Mesenchymal stem cell (in vitro differentiated cells and primary cell): ENCODE data around the gene STEAP4.

Experiments used
- DNase-seq: peaks from one replicate; pipeline ENCODE4 v3.0.0-alpha.2; 2013
- H2AFZ ChIP-seq: one replicate; pipeline ENCODE4 v1.6.1; 2013; ENCODE audit warnings: low read depth, mild to moderate bottlenecking, control low read depth, inconsistent platforms, low read length, moderate library complexity
- H2AK5ac ChIP-seq: 2 replicates; pipeline ENCODE4 v1.6.1; 2013; ENCODE audit warnings: low read length, moderate library complexity, mild to moderate bottlenecking, inconsistent platforms; ENCODE audit not compliant: severe bottlenecking
- H2BK120ac ChIP-seq: one replicate; pipeline ENCODE4 v1.6.1; 2013; ENCODE audit warnings: low read depth, mild to moderate bottlenecking, inconsistent platforms, low read length, moderate library complexity
- H2BK12ac ChIP-seq, 2 experiments: one replicate each; pipeline ENCODE4 v1.6.1; 2013; ENCODE audit warnings: inconsistent platforms in 2 of 2, low read length in 2 of 2, mild to moderate bottlenecking in 2 of 2, moderate library complexity in 2 of 2, control low read depth in 1 of 2
- H2BK15ac ChIP-seq: one replicate; pipeline ENCODE4 v1.6.1; 2013; ENCODE audit warnings: mild to moderate bottlenecking, low read depth, inconsistent platforms; ENCODE audit not compliant: poor library complexity, severe bottlenecking
- H2BK5ac ChIP-seq: 2 replicates; pipeline ENCODE4 v1.6.1; 2013; ENCODE audit warnings: low read depth, mild to moderate bottlenecking, low read length, control low read depth, inconsistent platforms; ENCODE audit not compliant: poor library complexity, severe bottlenecking
- H3K14ac ChIP-seq, 2 experiments: one replicate each; pipeline ENCODE4 v1.6.1; 2013; ENCODE audit warnings: inconsistent platforms in 2 of 2, low read length in 2 of 2, control low read depth in 1 of 2, mild to moderate bottlenecking in 1 of 2, moderate library complexity in 1 of 2
- H3K18ac ChIP-seq, 2 experiments: one replicate each; pipeline ENCODE4 v1.6.1; 2013; ENCODE audit warnings: inconsistent platforms in 2 of 2, low read length in 2 of 2, control low read depth in 1 of 2, low read depth in 1 of 2, mild to moderate bottlenecking in 1 of 2
- H3K23ac ChIP-seq, 2 experiments: one replicate each; pipeline ENCODE4 v1.6.1; 2013; ENCODE audit warnings: inconsistent platforms in 2 of 2, low read length in 2 of 2, mild to moderate bottlenecking in 2 of 2, moderate library complexity in 2 of 2, control low read depth in 1 of 2
- H3K27ac ChIP-seq: 2 replicates; pipeline ENCODE4 v1.5.1; 2013; ENCODE audit warnings: mild to moderate bottlenecking, moderate library complexity, low read length, control low read depth, inconsistent platforms; ENCODE audit not compliant: poor library complexity, severe bottlenecking
- H3K27me3 ChIP-seq, 2 experiments: 2 replicates each; pipeline versions ENCODE4 v1.6.1 to v1.7.0; 2013; ENCODE audit warnings: low read length in 2 of 2, mild to moderate bottlenecking in 2 of 2, moderate library complexity in 2 of 2, control low read depth in 1 of 2, inconsistent platforms in 1 of 2; ENCODE audit not compliant: control insufficient read depth in 1 of 2, insufficient read depth in 1 of 2
- H3K36me3 ChIP-seq, 2 experiments: 2 replicates each; pipeline versions ENCODE4 v1.6.1 to v1.7.0; 2013; ENCODE audit warnings: low read length in 2 of 2, control low read depth in 1 of 2, inconsistent platforms in 1 of 2, low read depth in 1 of 2, mild to moderate bottlenecking in 1 of 2; ENCODE audit not compliant: insufficient read depth in 2 of 2, control insufficient read depth in 1 of 2
- H3K4ac ChIP-seq, 2 experiments: one replicate each; pipeline ENCODE4 v1.6.1; 2013; ENCODE audit warnings: inconsistent platforms in 2 of 2, low read length in 2 of 2, mild to moderate bottlenecking in 2 of 2, moderate library complexity in 2 of 2, control low read depth in 1 of 2, low read depth in 1 of 2
- H3K4me1 ChIP-seq: 2 replicates; pipeline ENCODE4 v1.6.1; 2013; ENCODE audit warnings: low read depth, low read length, control low read depth; ENCODE audit not compliant: control insufficient read depth, insufficient read depth
- H3K4me2 ChIP-seq: 2 replicates; pipeline ENCODE4 v1.6.1; 2013; ENCODE audit warnings: low read length, mild to moderate bottlenecking, inconsistent platforms; ENCODE audit not compliant: poor library complexity, severe bottlenecking
- H3K4me3 ChIP-seq, 2 experiments: 2 replicates each; pipeline versions ENCODE4 v1.5.1 to v1.7.0; 2013; ENCODE audit warnings: low read length in 2 of 2, mild to moderate bottlenecking in 2 of 2, control low read depth in 1 of 2, low read depth in 1 of 2; ENCODE audit not compliant: insufficient read depth in 1 of 2
- H3K79me1 ChIP-seq: replicated peaks from 2 replicates; pipeline ENCODE4 v1.6.1; 2013; ENCODE audit warnings: mild to moderate bottlenecking, control low read depth, low read length, inconsistent platforms; ENCODE audit not compliant: poor library complexity, severe bottlenecking
- H3K9ac ChIP-seq: 2 replicates; pipeline ENCODE4 v1.7.0; 2013; ENCODE audit warnings: mild to moderate bottlenecking, low read length, moderate library complexity
- H3K9me3 ChIP-seq: 2 replicates; pipeline ENCODE4 v1.7.0; 2013; ENCODE audit warnings: mild to moderate bottlenecking, low read length; ENCODE audit not compliant: control insufficient read depth
- H4K8ac ChIP-seq: one replicate; pipeline ENCODE4 v1.6.1; 2013; ENCODE audit warnings: inconsistent platforms, mild to moderate bottlenecking, low read length, moderate library complexity
- H4K91ac ChIP-seq: one replicate; pipeline ENCODE4 v1.6.1; 2013; ENCODE audit warnings: mild to moderate bottlenecking, low read length, inconsistent platforms
- WGBS: methylation state at CpG from one replicate; pipeline ENCODE4 v1.1.7; 2013; ENCODE audit warnings: mixed read lengths; 5-methylcytosine and 5-hydroxymethylcytosine counted together

STEAP4 gene

DNA sequence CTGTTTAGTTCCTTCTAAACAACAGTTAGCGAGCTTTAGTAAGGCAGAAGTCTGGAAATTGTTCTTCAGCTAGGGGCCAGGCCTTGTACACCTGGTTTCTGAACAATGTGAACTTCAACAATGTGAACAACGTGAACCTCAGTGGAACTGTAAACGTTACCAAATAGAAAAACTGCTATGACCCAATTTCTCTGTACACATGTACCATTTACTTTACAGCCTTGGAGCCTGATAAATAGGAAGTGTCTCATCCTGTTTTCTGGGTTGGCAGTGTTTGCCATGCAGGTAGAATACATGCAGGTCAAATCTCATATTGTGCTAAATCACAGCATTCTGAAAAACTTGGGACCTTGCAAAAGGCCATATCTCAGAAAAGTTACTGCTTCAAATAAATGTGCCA lies 1.6 kb downstream of the STEAP4 start:
- H3K27me3 ChIP-seq, result peaks cover 0 to 11% of the 10 kb centered on the region in 2 experiments
- H2BK15ac ChIP-seq, result no peak overlapping the region
- H4K8ac ChIP-seq, result no peak overlapping the region
- no peak overlapping the region for H2BK5ac ChIP-seq
- H3K36me3 ChIP-seq, result peaks cover 0 to 3% of the 10 kb centered on the region in 2 experiments
- H3K4me2 ChIP-seq, result no peak overlapping the region
- no peak overlapping the region for H3K27ac ChIP-seq
- no peak for DNase-seq
- H3K14ac ChIP-seq, result no peak overlapping the region
- H3K4me1 ChIP-seq, result peaks cover 6% of the 10 kb centered on the region
- H2AK5ac ChIP-seq, result no peak overlapping the region
- H2AFZ ChIP-seq, result no peak overlapping the region
- H2BK120ac ChIP-seq, result no peak overlapping the region
- H3K4ac ChIP-seq, result no peak overlapping the region
- WGBS, result 86% methylated on average over 2 of the region's 3 CpGs
- no peak overlapping the region for H4K91ac ChIP-seq
- H3K18ac ChIP-seq, result no peak overlapping the region
- no peak overlapping the region for H3K23ac ChIP-seq
- peak overlapping the region in 1 of 2 experiments; percentile 85 for H3K4me3 ChIP-seq
- no peaks in the 10 kb centered on the region for H3K9me3 ChIP-seq
- H2BK12ac ChIP-seq, result no peak overlapping the region
- peak overlapping the region; percentile 79 for H3K9ac ChIP-seq
- no peaks in the 10 kb centered on the region for H3K79me1 ChIP-seq

DNA sequence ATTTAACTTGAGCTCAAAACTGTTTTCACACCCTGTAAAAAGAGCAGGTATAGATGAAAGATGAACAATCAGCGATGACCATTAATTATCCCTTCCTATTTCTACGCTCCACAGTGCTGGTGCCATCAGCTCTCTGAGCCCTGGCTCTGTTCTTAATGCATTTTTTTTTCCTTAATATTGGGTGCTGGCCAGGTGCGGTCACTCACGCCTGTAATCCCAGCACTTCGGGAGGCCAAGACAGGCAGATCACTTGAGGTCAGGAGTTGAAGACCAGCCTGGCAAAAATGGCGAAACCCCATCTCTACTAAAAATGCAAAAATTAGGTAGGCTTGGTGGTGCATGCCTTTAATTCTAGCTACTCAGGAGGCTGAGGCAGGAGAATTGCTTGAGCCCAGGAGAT lies 4.2 kb downstream of the STEAP4 start:
- H4K91ac ChIP-seq, result no peak overlapping the region
- no peak overlapping the region for H2BK15ac ChIP-seq
- H4K8ac ChIP-seq, result no peak overlapping the region
- H3K79me1 ChIP-seq, result no peaks in the 10 kb centered on the region
- peaks cover 0 to 7% of the 10 kb centered on the region in 2 experiments for H3K36me3 ChIP-seq
- H3K4me2 ChIP-seq, result no peak overlapping the region
- no peaks in the 10 kb centered on the region for H3K9me3 ChIP-seq
- H3K14ac ChIP-seq, result no peak overlapping the region
- H3K18ac ChIP-seq, result no peak overlapping the region
- H3K23ac ChIP-seq, result no peak overlapping the region
- no peak overlapping the region for H2AK5ac ChIP-seq
- WGBS, result 92% methylated on average over 5 of the region's 6 CpGs
- no peak overlapping the region for H3K4ac ChIP-seq
- H2BK12ac ChIP-seq, result no peak overlapping the region
- peaks cover 6% of the 10 kb centered on the region for H3K4me1 ChIP-seq
- no peak for DNase-seq
- H3K9ac ChIP-seq, result no peak overlapping the region
- H3K27me3 ChIP-seq, result peaks cover 0 to 11% of the 10 kb centered on the region in 2 experiments
- H2BK5ac ChIP-seq, result no peak overlapping the region
- H2BK120ac ChIP-seq, result no peak overlapping the region
- H2AFZ ChIP-seq, result no peak overlapping the region
- no peak overlapping the region for H3K4me3 ChIP-seq
- H3K27ac ChIP-seq, result no peak overlapping the region

DNA sequence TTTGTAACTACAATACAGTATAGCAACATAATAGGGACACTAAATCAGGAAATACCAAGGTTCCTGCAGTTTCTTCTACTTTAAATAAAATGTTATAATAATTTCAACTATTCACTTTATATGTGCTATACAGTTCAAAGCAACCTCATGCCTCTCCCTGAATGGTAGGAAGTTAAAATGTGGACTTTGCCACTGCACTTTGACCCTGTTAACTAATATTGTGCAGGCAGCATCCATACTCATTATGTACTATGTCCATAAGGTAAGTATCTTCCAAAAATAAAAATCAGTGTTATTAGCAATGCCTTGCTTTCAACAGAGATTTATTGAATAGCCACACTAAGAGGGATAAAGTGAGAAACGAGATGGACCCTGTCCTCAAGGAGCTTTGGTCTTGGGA lies 4.8 kb downstream of the STEAP4 start:
- no peak overlapping the region for H2BK5ac ChIP-seq
- H3K9ac ChIP-seq, result no peak overlapping the region
- no peaks in the 10 kb centered on the region for H3K79me1 ChIP-seq
- H2AFZ ChIP-seq, result no peak overlapping the region
- H4K8ac ChIP-seq, result no peak overlapping the region
- H3K4me1 ChIP-seq, result peaks cover 6% of the 10 kb centered on the region
- H2BK120ac ChIP-seq, result no peak overlapping the region
- 64% methylated on average over 1 of the region's 1 CpG for WGBS
- H3K4me3 ChIP-seq, result no peak overlapping the region
- no peak overlapping the region for H2BK15ac ChIP-seq
- no peak for DNase-seq
- no peak overlapping the region for H3K23ac ChIP-seq
- H3K9me3 ChIP-seq, result no peaks in the 10 kb centered on the region
- H3K27me3 ChIP-seq, result peaks cover 0 to 8% of the 10 kb centered on the region in 2 experiments
- no peak overlapping the region for H3K14ac ChIP-seq
- H3K27ac ChIP-seq, result no peak overlapping the region
- H3K18ac ChIP-seq, result no peak overlapping the region
- no peak overlapping the region for H2AK5ac ChIP-seq
- H3K36me3 ChIP-seq, result peaks cover 0 to 8% of the 10 kb centered on the region in 2 experiments
- no peak overlapping the region for H3K4me2 ChIP-seq
- H4K91ac ChIP-seq, result no peak overlapping the region
- no peak overlapping the region for H2BK12ac ChIP-seq
- no peak overlapping the region for H3K4ac ChIP-seq

DNA sequence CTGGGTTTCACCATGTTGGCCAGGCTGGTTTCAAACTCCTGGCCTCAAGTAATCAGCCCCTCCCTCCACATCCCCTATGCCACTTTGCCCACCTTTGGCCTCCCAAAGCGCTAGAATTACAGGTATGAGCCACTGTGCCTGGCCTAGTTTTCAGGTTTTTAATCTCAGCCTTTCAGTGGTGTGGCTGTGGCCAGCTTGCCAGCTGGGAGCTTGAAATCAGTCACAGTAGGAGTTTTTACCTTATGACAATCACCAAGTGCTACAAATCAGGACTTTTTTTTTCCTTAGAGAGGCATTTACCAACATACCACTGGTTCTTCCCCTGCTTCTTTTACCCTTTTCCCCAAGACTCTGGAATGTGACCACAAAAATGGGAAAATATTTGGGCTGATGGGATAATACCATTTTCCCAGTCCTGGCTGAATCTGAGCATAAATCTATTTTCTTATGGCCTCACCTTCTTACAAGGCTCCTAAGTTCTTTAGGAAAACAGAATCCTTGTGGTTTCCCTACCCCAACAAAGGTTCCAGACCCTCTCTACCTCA lies 6.2 kb downstream of the STEAP4 start:
- no peak overlapping the region for H3K23ac ChIP-seq

More for the DNA sequence above, 6.2 kb downstream of the STEAP4 start:
- Histone ChIP-seq H3K4me2 (no peak overlapping the region), H2AFZ (no peak overlapping the region), H4K8ac (no peak overlapping the region), H3K4me3 (no peak overlapping the region), H3K27ac (no peak overlapping the region), H3K4me1 (no peaks in the 10 kb centered on the region), H3K9ac (no peak overlapping the region), H2BK12ac (no peak overlapping the region), H3K9me3 (no peaks in the 10 kb centered on the region), H4K91ac (no peak overlapping the region), H2BK15ac (no peak overlapping the region), H2BK120ac (no peak overlapping the region), H3K79me1 (no peaks in the 10 kb centered on the region), H2AK5ac (no peak overlapping the region), H3K14ac (no peak overlapping the region), H3K27me3 (no peaks in the 10 kb centered on the region), H3K18ac (no peak overlapping the region), H2BK5ac (no peak overlapping the region), H3K36me3 (peaks cover 0 to 8% of the 10 kb centered on the region in 2 experiments), H3K4ac (no peak overlapping the region)
- DNase-seq, result no peak
- 89% methylated on average over 1 of the region's 1 CpG for WGBS
